Cardiac fibroblast (primary cell): ENCODE results near the gene GCM1.

Source experiments
- DNase-seq, 2 donors: peaks; one replicate each; pipeline versions ENCODE4 v3.0.0 to v3.0.0-alpha.2; 2010; ENCODE audit warnings: low read depth in 2 of 2
- H3K4me3 ChIP-seq, 2 donors: replicated peaks in 1 of 2; 1 replicate in 1 of 2; 2 replicates in 1 of 2; pipeline ENCODE4 v1.5.1; 2011; ENCODE audit warnings: low read depth in 2 of 2, low read length in 2 of 2, mild to moderate bottlenecking in 2 of 2, moderate library complexity in 1 of 2
- CTCF ChIP-seq: IDR thresholded peaks from one replicate; pipeline ENCODE4 v1.5.1; 2011; ENCODE audit warnings: low read depth, mild to moderate bottlenecking, low read length, inconsistent platforms

GCM1 gene

GRCh38 chr6:53095716-53096115 lies 52.9 kb downstream of the GCM1 start:
- no peak overlapping the region for H3K4me3 ChIP-seq
- no peak for TF ChIP-seq CTCF
- peak in 1 of 2 donors; percentile 5 for DNase-seq

- no peak for TF ChIP-seq CTCF
- H3K4me3 ChIP-seq, result no peak overlapping the region
- no peak for DNase-seq
These were observed 53.4 kb downstream of the GCM1 start for GRCh38 chr6:53095270-53095669.

- no peak for TF ChIP-seq CTCF
- DNase-seq, result peak; percentile 23 to 57
These were observed 58.1 kb downstream of the GCM1 start for GRCh38 chr6:53090576-53090975.

GRCh38 chr6:53089948-53090347 lies 58.7 kb downstream of the GCM1 start:
- TF ChIP-seq CTCF, result no peak
- no peak for DNase-seq
- no peak overlapping the region for H3K4me3 ChIP-seq

More at GRCh38 chr6:53090576-53090975, 58.1 kb downstream of the GCM1 start:
- no peak overlapping the region for H3K4me3 ChIP-seq

GRCh38 chr6:53086302-53086701 lies 62.3 kb downstream of the GCM1 start:
- no peak for TF ChIP-seq CTCF
- DNase-seq, result no peak
- H3K4me3 ChIP-seq, result no peak overlapping the region

GRCh38 chr6:53080813-53081212 lies 67.8 kb downstream of the GCM1 start:
- DNase-seq, result no peak
- no peak overlapping the region for H3K4me3 ChIP-seq
- TF ChIP-seq CTCF, result no peak
